CD4-positive, alpha-beta T cell treated with Interleukin-10 for 1 hour (primary cell): ENCODE results near the gene NELFCD.
A peak's percentile ranks its signal among the peaks of the same experiment; 100 is the strongest.
"Not testable (repeated sequence)": the region's sequence is repeated elsewhere in the genome, so short reads cannot be mapped to it uniquely, and the experiment has no call there.

Experiments
- DNase-seq: peaks from one replicate; pipeline ENCODE4 v3.0.0-alpha.2; 2020

NELFCD gene

DNA sequence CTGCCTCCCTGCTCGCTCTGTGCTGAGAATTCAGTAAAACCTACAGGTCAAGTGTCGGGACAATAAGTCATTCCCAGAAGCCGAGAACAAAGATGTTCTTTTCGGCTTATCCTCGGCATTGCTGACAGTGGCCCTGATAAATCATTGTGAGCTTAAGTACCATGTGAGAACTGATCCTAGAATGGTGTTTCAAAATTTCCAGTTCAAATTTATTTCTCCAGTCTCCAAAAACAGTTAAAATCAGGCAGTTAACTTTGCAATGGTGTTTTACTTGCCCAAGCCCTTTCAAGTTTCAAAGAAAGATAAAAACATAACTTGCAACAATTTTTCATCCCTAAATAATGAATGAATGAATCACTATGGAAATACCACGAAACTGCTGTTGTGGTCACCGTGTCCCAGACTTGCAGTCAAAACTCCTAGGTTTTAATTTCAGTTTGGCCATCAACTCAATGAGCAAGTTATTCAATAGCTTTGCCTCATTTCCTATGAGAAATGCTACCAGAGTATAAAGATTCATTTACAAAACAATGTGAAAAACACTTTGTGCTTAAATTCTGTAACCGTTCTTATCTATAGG lies 46.8 kb downstream of the NELFCD start:
- DNase-seq = no peak

DNA sequence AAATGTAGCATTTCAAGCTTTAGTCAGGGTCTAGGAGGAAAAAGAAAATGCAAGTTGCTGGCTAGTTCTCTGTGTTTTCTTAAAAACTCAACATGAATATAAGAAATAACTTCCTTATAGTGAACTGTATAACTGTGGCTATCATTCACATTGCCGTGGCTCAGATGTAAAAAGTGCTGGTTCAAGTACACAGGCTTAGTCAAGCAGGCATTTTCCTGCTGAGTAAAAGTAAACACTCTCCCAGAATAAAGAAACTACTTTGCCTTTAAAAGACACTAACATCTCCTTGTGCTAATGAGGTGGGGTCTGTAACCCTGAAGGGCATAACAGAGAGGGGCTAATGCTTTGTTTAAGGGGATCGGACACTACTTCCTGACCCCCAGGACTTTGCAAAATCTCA lies 47.8 kb downstream of the NELFCD start:
- no peak for DNase-seq

DNA sequence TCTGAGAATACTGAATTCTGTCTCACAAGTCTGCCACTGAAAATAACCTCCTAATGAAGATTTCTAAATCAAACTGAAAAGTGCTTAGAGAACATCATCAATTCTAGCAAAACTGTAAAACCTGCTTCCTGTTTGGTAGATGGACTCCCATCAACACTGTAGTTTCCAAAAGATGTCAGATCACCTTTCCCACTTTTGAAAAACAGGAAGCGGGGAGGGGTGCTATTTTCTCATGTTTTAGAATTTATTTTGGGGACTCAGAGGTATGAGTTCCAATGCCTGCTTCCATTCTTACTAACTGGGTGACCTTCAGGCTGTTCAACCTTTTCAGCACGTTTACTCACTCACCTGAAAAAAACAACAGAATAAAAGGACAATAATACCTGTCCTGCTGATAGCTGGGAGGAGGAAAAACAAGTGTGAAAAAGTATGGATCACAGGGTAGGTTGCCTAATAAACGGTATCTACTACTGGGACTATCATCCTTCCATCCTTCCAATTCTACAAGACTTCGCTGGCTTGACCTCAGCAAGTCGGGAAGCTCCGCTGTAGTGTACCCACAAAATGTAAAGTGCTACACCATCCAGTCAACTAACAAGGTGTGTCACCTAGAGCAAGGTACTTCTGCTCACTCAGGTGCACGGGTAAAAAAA lies 50.0 kb downstream of the NELFCD start:
- no peak for DNase-seq

DNA sequence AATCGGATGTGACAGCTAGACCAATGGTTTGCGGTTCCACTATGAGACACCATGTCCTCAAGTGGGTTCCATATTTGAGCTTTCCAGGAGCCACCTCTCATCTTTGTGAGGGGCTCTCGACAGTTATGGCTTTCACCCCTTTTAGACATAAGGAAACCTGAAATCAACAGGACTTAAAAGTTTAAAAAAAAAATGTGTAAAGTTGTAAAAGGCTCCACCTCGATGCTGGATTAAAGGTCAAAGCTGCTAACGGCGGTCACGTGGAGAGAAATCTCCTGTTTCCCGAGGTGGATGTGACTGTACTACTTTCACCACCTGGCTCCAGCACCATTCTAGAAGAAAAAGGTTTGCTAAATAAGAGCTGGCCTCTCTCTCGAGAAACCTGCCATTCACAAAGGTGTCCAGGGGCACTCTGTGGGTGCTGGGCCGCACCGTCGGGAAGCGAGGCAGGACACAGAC lies 50.5 kb downstream of the NELFCD start:
- DNase-seq = peak; percentile 47

DNA sequence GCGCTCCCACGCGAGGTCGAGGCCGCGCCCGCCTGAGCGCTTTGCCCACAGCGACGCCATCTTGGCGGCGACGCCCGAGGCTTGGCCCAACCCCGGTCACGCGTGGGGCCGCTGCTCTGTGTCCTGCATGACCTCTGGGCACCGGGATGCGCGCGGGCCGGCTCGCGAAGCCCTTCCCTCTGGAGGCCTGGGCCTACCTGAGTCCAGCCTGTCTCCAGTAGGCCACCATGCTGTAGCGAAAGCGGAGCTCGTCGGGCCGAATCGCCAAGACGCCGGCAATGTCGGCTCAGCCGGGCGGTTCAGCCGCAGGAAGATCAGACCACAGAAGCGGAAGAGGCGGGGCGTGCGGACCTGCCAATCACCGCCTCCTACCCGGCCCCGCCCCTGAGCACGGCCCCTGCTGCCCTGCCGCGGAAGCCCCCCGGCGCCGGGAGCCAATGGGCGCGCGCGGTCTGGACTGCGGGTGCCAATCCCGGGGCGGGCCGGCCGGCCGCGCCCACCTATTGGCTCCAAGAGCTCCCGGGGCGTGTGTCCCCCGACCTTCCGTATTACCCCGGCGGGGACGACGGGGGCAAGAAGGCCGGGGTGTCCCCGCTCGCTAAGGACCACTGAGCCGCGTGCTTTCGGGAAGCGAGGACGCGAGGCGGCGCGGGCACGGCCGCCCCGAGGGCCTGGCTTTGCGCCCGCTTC lies 51.1 kb downstream of the NELFCD start, which contains the start of gene ATP5F1E:
Gene ATP5F1E, minus strand, starts transcription at position 313 of the 690 bp plus-strand sequence. Its CDS starts 84 bp downstream, at position 229.
- peak; percentile 97 for DNase-seq

DNA sequence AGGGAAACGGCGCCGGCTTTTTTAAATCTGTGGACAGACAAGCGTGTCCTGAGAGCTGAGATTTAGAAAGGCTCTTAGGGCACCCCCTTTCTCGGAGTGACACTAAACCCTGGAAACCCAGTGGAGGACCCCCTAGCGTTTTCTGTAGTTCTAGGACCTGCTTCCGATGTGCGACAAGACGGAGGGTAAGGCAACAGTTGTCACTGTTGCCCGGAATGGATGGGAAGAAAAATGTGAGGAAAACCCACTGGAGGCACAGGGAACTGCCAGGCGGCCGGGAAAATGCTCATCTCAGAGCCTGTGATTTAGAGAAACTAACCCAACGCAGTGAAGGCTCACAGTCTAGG lies 51.6 kb downstream of the NELFCD start:
- DNase-seq = no peak

DNA sequence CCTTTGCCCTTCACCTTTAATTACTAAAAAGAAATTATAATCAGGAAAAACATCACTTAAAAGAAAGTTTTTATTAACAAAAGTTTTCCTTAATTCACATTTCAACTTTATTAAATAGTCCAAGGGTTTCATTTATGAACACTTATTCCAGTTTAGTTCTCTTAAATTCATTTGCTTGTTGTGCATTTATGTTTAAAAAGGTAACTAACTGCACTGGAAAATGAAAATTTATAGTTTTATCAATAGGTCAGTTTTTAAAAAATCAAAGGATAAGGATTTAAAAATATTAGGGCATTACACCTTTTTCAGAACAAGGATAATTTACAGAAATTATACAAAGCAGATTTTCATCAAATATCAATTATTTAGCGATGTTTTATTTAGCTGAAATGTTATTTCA lies 52.0 kb downstream of the NELFCD start:
- no peak for DNase-seq

DNA sequence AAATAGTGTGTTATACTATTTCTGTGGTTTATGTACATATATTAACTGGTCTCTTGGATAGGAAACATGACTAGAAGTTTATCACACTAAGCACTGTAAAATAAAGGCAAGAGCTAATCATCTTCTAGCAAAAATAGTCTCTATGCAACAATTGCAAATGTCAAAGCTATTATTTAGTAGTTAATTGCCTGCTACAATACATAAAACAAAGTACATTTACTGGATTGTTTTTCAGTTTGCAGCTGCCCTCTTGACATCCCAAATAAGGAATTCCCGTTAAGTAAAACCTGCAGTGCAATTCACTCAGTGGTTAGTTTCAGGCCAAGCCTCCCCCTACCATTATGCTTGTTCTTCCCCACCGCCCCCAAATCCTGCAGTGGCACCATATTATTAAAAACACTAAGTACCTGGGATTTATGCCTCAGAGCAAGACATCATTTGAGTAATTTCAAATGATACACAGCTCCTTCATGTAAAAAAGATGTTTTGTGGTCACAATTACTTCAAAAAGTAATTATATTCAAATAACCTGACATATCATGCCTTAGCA lies 52.6 kb downstream of the NELFCD start:
- no peak for DNase-seq

DNA sequence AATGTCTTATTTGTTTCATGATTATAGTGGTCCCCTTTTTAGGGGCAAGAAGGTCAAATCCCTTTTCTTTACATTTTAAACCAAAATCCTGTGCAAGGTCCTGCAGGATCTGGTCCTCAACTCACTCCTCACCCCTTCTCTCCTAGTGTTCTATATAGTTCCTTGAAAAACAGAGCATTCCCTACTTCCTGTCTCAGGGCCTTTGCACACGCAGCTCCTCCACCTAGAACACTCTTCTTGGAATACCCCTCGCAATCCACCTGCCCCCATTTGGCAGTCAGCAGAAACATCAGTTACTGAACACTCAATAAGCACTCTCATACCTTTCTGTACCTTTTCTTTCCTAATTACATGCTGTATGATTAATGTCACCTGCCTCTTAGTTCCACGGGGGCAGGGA lies 54.3 kb downstream of the NELFCD start:
- no peak for DNase-seq

DNA sequence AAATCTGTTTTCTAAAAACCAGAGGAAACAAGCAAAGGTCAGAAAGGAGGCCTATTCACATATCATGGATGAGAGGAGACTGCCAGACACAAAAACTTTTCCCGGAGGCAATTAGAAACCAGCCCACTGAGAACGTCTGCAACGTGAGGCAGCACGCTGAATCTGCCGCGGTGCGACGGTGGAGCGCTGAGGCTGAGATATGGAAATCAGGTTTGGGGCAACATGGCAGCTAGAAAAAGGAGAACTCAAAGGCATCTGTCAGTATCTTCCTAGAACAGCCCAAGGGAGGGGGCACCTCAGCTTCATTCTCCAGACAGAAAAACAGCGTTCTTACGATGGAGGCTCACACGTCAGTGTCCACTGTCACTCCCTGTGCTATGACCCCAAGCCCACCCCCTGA lies 56.3 kb downstream of the NELFCD start:
- no peak for DNase-seq

DNA sequence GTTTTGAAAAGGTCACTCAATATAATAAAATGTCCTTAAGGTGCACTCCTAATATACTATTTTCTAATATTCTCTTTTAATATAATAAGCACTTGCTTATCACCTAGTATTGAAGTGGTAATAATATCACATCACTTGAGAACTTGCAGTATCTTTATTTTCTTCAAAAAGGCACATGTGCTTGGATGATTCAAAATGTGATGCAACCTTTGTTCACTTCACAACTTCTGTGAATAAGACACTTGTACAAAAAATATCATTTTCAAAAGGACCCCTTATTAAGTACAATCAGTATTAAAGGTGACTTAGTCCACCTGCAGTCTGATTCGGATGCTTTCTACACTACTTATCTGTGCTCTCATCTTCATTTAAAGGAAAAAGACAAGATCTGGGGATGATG lies 58.2 kb downstream of the NELFCD start:
- DNase-seq = no peak

DNA sequence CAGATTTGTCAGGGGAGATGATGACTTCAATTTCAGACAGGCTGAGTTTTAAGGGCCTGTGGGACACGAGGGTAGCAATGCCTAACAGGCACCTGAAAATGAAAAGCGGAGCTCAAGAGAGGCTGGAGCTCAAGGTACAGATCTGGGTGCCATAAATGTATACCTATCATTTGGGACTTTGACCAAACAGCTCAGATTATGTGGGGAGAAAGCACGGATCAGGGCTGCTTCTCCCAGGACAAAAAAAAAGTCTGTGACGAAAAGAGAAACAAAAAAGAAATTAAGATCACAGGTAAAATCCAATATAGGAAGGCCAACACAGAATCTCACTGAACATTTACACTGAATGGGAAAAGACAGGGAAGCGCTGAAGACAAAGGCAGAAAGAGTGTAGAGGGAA lies 59.6 kb downstream of the NELFCD start:
- DNase-seq = no peak

DNA sequence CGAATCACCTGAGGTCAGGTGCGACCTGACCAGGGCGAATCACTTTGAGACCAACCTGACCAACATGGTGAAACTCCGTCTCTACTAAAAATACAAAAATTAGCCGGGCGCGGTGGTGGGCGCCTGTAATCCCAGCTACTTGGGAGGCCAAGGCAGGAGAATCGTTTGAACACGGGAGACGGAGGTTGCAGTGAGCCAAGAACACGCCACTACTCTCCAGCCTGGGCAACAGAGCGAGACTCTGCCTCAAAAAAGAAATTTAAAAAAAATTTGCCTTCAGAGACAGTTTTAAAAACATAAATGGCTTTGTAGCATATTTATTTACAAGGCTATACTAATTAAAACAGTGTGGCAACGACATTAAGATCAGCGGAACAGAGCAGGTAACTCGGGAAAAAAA lies 60.4 kb downstream of the NELFCD start:
- not testable (repeated sequence) for DNase-seq

DNA sequence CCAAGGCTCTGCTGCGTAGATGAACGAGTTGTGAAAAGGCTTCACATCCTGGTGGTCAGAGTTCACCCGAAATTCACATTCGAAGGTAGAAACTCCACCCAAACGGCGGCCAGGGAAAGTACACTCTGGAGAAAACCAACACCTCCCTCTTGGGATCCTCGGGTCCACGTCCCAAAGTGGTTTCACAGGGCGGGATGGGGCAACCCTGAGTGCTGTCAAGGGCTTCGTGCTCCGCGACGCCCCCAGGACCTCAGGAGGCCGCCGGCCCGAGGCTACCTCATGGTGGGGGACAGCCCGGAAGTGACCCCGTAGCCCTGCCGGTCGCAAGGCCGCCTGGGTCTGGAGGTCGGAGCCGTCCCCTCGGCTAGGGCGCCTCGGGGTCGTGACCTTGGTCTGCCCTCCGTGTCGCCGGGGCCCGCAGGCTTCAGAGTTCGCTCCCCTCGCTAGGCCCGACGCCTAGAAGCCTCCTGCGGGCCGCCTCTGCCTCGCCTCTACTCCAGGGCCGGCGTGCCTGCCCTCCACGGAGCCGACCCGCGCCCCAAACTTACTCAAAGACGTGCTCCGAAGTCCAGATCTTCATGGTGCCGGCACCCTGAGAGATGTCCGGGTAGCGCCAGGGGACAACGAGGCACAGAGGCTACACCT lies 61.2 kb downstream of the NELFCD start, which contains the start of gene PRELID3B:
Gene PRELID3B, minus strand, starts transcription at position 636 of the 645 bp plus-strand sequence. Its CDS starts 56 bp downstream, at position 580.
- DNase-seq = peak; percentile 39

DNA sequence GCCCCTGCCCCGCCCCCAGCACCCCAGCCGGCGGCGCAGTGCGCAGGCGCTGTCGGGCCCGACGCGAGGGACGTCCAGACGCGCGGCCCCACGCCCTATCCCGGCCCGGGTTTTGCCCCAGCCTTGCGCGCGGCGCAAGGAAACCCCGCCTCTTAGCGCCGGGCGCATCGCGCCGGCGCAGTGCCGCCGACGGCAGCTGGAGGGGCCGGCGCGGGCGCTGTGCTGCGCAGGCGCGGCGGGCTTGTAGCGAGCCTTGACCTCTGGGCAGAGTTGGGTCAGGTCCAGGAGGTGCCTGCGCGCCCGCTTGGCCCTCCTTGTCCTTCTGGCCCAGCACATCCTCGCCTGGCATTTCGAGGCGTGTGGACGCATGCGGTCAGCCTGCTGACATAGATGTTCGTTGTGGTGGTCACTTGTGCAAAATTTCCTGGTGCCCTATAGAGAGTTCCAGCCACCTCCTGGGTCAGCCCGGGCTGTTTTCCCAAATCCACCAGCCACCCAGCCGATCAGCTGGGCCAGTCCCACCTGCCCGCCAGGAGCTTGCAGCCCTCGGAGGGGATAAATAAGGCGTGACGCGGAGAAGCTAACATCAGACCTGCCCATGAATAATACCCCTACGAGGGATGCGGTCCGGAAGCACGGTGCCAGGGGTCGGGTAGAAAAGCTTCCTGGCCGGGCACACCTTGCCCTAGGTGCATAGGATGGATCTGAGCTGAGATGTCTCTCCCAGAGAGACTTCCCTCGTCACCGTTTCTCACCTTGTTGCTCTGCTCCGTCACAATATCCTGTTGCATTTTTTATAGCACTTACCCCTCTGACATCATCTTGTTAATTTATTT lies 62.0 kb downstream of the NELFCD start:
- DNase-seq = peak; percentile 96

DNA sequence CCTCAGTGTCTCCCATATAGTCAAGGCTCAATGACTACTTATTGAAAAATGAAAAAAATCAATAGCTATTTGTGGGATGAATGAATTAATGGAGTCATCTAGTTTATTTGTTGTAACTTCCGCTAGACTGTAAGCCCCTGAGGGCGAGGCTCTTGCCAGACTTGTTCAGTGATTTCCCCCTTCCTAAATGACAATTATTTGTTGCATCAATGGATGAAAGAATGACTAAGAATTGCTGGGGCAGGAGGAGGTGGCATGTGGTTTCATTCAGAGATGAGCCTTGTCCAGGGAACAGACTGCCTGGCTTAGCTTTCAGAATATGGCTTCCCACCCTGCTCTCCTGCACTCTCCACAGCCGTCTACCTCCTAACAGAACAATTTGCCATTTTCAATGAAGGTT lies 62.6 kb downstream of the NELFCD start:
- DNase-seq = no peak

DNA sequence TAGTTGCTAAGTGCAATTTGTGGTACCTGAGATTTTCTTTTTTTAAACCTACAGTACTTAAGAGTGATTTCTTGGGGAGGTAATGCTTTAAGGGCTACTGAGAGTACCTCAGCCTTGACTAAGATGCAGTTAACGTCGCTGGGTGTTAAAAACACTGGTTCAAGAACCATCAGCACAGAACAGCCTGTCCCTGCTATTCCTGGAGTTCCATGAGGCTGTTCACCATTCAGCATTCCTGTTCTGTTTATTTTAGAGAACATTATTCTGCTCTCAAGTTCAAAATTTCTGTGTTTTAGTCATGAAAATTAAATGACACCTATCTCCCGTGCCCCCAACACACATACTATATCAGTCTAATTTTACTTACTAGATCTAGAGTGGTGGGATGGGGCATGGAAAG lies 63.2 kb downstream of the NELFCD start:
- DNase-seq = no peak
